DMS153 treated with DMSO at 0.1 percent for 48 hours (cell line): ENCODE data around the gene IGFL4.
"Not testable (repeated sequence)": the region's sequence is repeated elsewhere in the genome, so short reads cannot be mapped to it uniquely, and the experiment has no call there.

ENCODE experiments used
- DNase-seq: peaks from one replicate; lab custom pipeline; 2025; ENCODE audit not compliant: unreplicated experiment; lab: John Stamatoyannopoulos, UW

The IGFL4 gene

GRCh38 chr19:46040952-46041500 lies at the start of gene IGFL4:
IGFL4 (minus strand) TSS chr19:46041002; CDS start chr19:46040962, 40 bp downstream.
- DNase-seq = peak; percentile 30

DNA sequence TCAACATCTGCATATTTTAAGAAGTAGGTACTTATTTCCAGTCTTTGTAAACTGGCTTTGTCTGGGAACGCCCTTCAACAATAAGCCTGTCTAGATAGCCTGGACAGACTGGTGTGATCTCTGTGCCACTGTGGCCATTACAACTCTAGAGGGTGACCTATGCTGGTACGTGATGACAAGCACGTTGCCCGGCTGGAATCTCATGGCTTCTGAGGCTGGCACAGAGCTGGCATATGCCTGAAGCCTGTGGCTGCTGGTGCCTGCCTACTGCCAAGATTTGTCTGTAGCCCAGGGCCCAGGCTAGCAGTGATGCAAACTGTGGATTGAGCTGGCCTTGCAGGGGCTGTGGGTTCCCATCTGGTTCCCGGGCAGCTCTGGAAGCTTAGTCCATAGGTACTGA lies 49.6 kb upstream of the IGFL4 start:
- no peak for DNase-seq

DNA sequence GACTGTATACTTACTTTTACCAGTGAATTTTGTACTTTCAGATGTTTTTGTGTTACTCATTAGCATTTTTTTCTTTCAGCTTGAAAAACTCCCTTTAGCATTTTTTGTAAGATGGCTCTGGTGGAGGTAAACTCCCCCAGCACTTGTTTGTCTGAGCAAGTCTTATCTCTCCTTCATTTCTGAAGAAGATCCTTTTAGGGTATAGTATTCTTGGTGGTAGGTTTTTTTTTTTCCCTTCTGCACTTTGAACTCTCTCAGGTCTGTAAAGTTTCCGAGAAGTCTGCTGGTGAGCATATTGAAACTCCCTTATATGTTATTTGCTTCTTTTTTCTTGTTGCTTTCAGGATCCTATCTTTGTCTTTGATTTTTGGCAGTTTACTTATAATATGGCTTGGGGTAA lies 48.6 kb upstream of the IGFL4 start:
- no peak for DNase-seq

DNA sequence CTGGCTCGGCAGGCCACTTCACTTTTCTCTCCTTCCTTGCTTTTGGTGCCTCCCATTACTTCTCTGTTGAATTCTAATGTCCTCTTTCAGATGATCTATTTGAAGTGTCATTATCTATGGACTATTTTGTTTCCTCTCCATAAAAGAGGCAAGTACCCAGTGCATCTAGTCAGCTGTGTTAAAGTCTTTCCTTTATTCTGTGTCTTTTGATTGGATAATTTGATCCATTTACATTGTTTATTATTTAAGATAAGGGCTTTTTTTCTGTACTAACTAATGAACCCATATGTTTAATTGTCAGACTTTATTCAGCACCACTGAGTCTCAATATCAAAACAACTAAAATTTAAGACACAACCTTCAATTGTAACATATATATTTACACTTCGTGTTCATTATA lies 47.3 kb upstream of the IGFL4 start:
- DNase-seq = no peak

GRCh38 chr19:46085888-46086287 lies 45.1 kb upstream of the IGFL4 start:
- DNase-seq = no peak

DNA sequence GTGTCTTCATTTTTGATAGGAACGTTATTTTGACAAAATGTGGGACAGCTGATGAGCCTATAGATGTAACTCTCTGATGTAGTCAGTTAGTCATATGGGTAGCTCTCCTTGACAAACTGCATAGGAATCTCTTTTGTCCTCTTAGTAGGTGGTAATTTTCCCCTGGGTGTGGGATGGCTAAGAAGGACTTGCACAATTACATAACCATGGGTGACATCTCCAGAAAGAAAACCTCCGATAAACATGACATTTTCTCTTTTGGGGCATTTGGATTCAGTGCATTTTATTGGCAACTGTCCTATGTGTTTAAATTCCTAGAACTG lies 41.9 kb upstream of the IGFL4 start:
- no peak for DNase-seq

GRCh38 chr19:46081928-46082727 lies 41.3 kb upstream of the IGFL4 start:
- DNase-seq = peak; percentile 33

GRCh38 chr19:46080561-46080960 lies 39.8 kb upstream of the IGFL4 start:
- no peak for DNase-seq

- no peak for DNase-seq
Measured at GRCh38 chr19:46079576-46079975, 38.8 kb upstream of the IGFL4 start.

- not testable (repeated sequence) for DNase-seq
Measured at GRCh38 chr19:46078573-46079332, 38.0 kb upstream of the IGFL4 start.

DNA sequence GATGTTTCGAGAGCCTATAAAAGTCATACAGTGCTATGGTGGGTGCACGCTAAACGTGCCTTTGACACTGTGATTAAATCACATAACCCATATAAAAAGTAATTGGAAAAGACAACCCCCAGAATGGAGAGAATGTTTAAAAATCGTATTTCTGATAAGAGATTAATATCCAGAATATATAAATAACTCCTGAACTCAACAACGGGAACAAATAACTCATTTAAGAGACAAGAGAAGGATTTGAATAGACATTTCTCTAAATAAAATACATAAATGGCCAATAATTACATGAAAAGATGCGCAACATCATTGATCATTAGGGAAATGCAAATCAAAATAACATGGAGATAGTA lies 37.0 kb upstream of the IGFL4 start:
- DNase-seq = no peak

GRCh38 chr19:46076951-46077814 lies 36.4 kb upstream of the IGFL4 start:
- DNase-seq = peak; percentile 91

GRCh38 chr19:46076031-46076880 lies 35.5 kb upstream of the IGFL4 start:
- no peak for DNase-seq

- no peak for DNase-seq
Measured at GRCh38 chr19:46073268-46073922, 32.6 kb upstream of the IGFL4 start.

DNA sequence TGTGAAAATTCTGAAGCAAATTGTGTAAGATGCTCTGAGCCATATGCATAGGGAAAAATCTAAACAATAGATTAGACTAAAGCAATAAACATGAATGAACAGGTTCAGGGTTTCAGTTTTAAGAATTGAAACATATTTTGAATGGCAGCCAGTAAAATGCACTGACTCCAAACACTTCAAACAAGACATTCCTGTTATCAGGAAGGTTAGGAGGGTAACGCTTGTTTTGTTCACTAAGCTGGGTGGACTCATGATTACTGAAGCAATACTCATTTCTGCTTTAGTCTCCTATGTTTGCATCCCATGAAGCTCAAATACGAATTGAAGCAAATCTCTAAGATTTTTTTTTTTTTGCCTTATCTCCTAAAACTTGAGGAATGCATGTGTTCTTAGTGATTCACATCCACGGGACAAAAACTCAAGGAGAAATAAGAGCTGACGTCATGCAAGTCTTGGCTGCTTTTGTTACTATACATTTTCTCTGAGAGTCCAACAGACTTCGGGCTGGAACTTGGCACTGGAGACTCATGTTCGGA lies 29.1 kb upstream of the IGFL4 start:
- no peak for DNase-seq

GRCh38 chr19:46068345-46069258 lies 27.8 kb upstream of the IGFL4 start:
- DNase-seq = no peak

- no peak for DNase-seq
Measured at GRCh38 chr19:46067691-46068090, 26.9 kb upstream of the IGFL4 start.

DNA sequence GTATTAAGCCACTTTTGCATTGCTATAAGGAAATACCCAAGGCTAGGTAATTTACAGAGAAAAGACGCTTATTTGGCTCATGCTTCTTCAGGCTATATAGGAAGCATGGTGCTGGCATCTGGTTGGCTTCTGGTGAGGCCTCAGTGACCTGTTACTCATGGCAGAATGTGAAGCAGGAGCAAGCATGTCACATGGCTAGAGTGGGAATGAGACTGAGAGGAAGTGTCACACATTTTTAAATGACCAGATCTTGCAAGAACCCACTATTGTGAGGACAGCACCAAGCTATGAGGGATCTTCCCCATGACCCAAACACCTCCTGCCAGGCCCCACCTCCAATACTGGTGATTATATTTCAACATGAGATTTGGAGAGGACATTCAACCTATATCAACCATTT lies 25.7 kb upstream of the IGFL4 start:
- DNase-seq = no peak
